Stimulated activated CD4-positive, alpha-beta T cell treated with anti-CD3 and anti-CD28 coated beads, Interleukin-12 subunit alpha, Interleukin-12 subunit beta, amount 100 ng/mL, for 48 hours (primary cell): ENCODE data around the gene DNAH11.
"Not testable (repeated sequence)": the region's sequence is repeated elsewhere in the genome, so short reads cannot be mapped to it uniquely, and the experiment has no call there.

Experiments
- DNase-seq, 3 donors: peaks; one replicate each; pipeline ENCODE4 v3.0.0-alpha.2; 2020; ENCODE audit warnings: low read depth in 2 of 3, low spot score in 1 of 3

Gene DNAH11

GRCh38 chr7:21617513-21617912, 74.7 kb downstream of the DNAH11 start:
- no peak for DNase-seq

GRCh38 chr7:21617916-21618390, 75.1 kb downstream of the DNAH11 start:
- DNase-seq, result no peak

- DNase-seq, result no peak
These were observed 75.9 kb downstream of the DNAH11 start for GRCh38 chr7:21618706-21619105.

- no peak for DNase-seq
These were observed 77.2 kb downstream of the DNAH11 start for GRCh38 chr7:21620054-21620453.

GRCh38 chr7:21624320-21624719, 81.5 kb downstream of the DNAH11 start:
- DNase-seq, result no peak

- DNase-seq, result no peak
These were observed 93.9 kb downstream of the DNAH11 start for GRCh38 chr7:21636694-21637093.

- DNase-seq, result no peak
These were observed 96.5 kb downstream of the DNAH11 start for GRCh38 chr7:21639206-21639868.

GRCh38 chr7:21640105-21640504, 97.3 kb downstream of the DNAH11 start:
- DNase-seq, result no peak

GRCh38 chr7:21641546-21641945, 98.7 kb downstream of the DNAH11 start:
- DNase-seq, result no peak

GRCh38 chr7:21642422-21642821, 99.6 kb downstream of the DNAH11 start:
- no peak for DNase-seq

GRCh38 chr7:21651697-21652096, 108.9 kb downstream of the DNAH11 start:
- no peak for DNase-seq

- DNase-seq, result no peak
These were observed 110.8 kb downstream of the DNAH11 start for GRCh38 chr7:21653623-21654022.

- no peak for DNase-seq
These were observed 113.2 kb downstream of the DNAH11 start for GRCh38 chr7:21656081-21656480.

- DNase-seq, result no peak
These were observed 114.0 kb downstream of the DNAH11 start for GRCh38 chr7:21656796-21657195.

- DNase-seq, result no peak
These were observed 127.7 kb downstream of the DNAH11 start for GRCh38 chr7:21670496-21670895.

- no peak for DNase-seq
These were observed 129.0 kb downstream of the DNAH11 start for GRCh38 chr7:21671859-21672258.

- DNase-seq, result no peak
These were observed 132.4 kb downstream of the DNAH11 start for GRCh38 chr7:21675255-21675654.

- no peak for DNase-seq
These were observed 147.9 kb downstream of the DNAH11 start for GRCh38 chr7:21690705-21691104.

GRCh38 chr7:21691146-21691545, 148.3 kb downstream of the DNAH11 start:
- not testable (repeated sequence) for DNase-seq

- DNase-seq, result not testable (repeated sequence)
These were observed 157.7 kb downstream of the DNAH11 start for GRCh38 chr7:21700587-21700986.

- no peak for DNase-seq
These were observed 159.5 kb downstream of the DNAH11 start for GRCh38 chr7:21702303-21702702.

GRCh38 chr7:21704359-21704758, 161.5 kb downstream of the DNAH11 start:
- DNase-seq, result no peak

GRCh38 chr7:21706131-21706530, 163.3 kb downstream of the DNAH11 start:
- DNase-seq, result no peak
